HG02642 (cell line): ENCODE results near the gene C1QL3.

Experiments
- ATAC-seq: cut with Tn5 transposase; IDR thresholded peaks from one replicate; pipeline ENCODE4 v1.9.1; 2021; ENCODE audit warnings: mild to moderate bottlenecking; ENCODE audit not compliant: unreplicated experiment, poor library complexity

C1QL3 gene

DNA sequence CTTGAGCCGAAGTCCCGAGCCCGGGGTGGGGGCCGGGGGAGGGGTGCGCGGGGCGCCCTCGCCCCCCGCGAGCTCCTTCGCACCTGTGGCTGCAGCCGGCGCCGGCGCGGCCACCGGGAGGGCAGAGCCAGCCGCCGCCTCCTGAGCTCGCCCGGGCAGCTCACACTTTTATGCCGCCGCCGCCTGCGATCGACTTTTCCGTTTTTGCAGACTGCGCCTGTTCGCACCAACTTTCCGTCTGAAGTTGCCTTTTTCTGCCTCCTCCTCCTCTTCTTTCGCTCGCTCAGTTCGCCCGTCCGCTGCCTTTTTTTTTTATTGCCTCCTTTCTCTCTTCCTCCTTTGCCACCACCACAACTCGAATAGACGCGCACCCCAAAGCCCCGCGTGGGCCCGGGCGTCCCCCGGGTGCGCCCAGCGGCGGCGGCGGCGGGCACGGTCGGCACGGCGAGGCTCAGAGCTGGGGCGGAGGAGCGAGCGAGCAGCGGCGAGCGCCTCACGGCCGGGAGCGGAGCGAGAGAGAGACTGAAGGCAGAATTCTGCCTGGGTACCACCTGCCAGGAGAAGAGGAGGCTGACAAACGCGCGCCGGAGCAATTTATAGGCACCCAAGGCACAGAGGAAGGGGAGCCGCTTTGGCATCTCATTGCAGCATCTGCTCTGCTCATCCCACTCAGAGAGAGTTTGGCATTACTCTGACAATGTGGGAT is at the start of gene C1QL3:
C1QL3 (minus strand) TSS at position 569 of the 706 bp plus-strand sequence. CDS start 814 bp downstream, outside the sequence.
- peak; percentile 43 for ATAC-seq

DNA sequence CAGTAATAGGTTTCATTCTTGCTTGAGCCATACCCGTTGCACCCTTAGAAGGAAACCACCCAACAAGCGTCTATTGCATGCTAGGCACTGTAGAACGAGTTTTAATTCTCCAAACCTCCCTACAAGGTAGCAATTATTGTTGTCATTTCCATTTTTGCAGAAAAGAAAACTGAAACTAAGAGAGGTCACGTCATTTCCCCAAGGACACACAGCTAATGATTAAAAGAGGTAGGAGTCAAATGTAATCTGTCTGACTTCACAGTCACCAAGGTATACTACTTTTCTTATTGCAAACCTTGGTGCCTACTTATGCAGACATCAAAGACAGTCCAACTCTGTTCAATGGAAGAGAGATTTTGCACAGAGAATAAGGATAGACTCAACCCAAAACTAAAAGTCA is 49.1 kb upstream of the C1QL3 start:
- ATAC-seq = peak; percentile 91

DNA sequence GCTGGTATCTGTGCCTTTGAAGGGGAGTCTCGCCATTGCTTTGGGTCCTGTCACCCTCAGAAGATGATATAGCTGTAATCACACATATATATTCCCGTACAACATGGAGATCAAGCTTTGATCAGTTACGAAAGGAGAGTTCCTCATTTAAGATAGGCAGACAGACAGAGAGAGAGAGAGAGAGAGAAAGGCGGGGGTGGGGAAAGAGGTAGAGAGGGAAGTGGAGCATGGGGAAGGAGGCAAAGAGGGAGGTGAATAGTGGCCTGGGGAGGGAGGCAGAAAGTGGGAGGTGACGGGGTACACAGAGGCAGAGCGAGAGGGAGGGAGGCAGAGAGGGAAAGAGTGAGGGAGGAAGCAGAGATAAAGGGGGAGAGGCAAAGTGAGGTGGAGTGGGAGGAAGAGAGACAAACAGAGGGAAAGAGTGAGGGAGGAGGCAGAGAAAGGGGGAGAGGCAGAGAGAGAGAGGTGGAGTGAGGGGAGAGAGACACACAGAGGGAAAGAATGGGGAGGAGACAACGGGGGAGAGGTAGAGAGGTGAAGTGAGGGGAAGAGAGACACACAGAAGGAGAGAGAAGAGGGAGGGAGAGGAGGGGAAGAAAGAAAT is 44.6 kb upstream of the C1QL3 start:
- ATAC-seq = no peak

DNA sequence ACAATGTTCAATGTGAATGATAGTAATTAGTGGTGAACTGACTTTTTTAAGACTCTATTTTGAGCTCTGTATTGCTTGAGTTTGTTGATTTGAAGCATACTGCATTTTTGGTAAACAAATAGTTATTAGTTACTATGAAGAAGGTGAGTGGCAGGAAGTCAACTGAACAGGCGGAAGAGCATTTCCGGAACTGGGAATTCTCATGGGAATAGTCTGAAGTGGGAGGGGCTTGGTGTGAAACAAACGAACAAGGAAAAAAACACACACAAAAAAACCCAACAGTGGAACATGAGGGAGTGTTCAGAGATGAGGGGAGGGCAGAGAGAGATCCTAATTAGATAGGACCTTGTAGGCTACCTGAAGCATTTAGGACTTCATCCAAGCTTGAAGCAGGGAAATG is 43.9 kb upstream of the C1QL3 start:
- no peak for ATAC-seq

DNA sequence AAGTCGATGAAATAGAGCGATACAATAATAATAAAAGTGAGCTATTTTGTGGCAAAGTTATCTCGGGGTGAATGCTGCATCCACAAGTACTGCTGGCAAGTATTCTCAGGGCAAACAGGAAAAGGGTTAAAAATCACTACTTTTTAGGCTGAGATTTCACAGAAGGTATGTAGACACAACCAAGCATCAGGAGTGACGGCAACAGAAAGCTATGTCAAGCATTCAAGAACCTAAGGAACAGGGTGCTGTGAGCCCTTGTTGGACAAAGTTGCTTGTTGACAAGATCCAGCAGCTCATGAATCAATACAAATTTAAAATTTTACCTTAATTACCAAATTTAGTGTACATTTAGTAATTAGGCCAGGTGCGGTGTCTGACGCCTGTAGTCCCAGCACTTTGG is 41.2 kb upstream of the C1QL3 start:
- no peak for ATAC-seq

DNA sequence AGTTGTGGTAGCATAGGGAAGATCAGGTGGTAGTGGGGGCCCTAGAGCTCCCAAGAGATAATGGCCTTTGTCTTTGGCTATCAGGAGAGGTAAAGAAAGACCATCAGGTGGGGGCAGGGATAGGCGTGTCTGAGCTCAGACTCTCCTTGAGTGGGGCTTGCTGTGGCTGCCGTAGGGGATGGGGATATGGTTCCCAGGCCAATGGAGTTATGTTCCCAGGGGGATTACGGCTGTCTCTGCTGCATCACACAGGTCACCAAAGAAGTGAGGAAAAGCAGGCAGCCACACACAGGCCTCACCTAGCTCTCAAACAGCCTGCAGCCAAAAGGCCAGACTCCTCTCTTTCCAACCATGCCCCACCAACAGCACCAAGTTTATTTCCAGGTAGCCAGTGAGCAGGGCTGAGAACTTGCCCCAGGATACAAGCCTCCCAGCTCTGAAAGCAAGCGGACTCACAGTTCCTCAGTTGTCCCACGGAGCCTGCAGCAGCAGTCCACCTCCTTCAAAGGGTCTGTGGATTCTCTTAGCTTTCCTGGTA is 37.6 kb upstream of the C1QL3 start:
- no peak for ATAC-seq

DNA sequence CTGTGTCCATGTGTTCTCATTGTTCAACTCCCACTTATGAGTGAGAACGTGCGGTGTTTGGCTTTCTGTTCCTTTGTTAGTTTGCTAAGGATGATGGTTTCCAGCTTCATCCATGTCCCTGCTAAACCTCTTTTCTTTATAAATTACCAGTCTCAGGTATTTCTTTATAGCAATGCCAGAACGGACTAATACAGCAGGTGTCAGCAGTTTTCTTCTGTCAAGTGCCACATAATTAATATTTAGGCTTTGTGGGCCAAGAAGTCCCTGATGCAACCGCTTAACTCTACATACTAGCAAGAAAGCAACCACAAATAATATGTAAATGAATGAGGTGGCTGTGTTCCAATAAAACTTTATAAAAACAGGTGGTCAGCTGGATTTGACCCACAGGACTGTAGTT is 26.3 kb upstream of the C1QL3 start:
- no peak for ATAC-seq

DNA sequence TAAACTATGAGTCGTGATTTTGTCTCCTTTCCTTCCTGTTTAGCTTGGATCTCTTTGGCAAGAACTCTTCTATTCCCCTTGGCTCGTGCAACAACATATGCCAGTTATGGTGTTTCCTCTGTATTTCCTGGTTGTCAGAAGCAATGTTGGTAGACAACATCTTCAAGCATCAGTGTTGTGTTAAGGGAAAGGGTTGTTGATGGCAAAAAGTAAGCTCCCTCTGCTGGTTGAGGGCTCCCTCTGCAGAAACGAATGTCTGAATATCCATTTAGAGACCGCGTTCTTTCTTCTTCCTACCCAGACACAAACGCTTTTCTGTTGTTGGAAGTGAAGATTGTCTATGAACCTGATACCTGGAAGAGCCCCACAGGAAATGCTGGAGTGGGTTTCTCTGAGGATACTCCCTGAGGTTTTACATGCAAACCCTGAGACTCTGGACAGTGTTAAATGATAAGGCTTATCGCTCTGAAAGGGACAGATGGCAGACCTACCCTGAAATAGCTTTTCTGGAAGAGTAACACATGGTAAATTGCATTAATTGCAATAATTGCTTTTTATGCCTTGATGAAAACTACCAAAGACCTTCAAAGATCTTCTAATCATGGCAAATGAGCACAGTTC is 23.5 kb upstream of the C1QL3 start:
- no peak for ATAC-seq

DNA sequence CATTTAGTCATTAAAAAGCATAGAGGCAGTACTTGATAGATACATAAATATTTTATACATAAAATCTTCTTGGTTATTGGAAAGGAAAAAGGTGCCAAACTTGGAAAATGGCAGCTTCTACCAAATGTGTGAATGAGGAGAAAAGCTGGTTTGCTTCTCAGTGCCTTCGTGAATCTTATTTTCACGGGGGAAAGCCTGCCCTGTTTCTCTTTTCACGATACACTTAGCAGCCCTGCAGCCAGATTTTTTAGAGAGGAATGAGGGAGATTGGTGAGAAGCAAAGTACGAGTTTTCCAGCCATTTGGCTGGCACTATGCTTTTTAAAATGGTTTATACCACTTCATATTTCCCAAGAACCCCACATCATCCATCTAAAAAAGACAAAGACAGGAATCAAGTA is 22.9 kb upstream of the C1QL3 start:
- no peak for ATAC-seq

DNA sequence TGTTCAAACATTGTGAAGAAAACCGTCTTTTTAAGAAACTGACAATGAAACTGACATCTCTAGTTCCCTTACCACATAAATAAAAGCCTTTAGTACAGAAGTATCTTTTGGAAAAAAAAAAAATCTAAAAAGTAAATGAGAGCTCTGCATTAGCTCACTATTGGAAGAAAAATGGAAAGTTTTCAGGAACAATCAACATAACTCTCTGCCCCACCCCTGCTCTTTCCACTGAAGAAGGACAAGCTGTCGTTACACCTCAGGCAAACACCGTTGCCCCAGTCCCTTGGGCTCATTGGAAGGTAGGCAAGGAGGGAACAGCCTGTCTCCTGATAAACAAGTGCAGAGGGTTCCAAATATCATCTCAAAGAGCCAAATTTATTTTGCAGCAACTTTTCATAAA is 22.4 kb upstream of the C1QL3 start:
- no peak for ATAC-seq

DNA sequence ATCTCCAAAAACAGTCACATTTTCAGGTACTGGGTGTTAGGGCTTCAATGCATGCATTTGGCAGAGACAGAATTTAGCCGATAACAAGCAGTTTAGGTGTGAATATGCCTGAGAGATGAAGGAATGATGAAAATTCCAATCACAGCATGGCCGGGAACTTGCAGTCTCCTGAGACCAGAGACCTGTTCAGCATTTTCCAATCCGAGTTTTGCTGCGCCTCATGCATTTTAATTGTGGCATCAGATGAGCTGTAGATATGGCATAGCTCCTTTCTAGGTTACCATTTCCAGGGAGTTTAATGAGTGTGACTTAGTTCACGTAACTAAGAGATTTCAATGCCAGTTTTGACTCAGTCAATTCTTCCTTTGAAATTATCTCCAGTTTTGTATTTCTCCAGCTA is 14.5 kb upstream of the C1QL3 start:
- no peak for ATAC-seq

DNA sequence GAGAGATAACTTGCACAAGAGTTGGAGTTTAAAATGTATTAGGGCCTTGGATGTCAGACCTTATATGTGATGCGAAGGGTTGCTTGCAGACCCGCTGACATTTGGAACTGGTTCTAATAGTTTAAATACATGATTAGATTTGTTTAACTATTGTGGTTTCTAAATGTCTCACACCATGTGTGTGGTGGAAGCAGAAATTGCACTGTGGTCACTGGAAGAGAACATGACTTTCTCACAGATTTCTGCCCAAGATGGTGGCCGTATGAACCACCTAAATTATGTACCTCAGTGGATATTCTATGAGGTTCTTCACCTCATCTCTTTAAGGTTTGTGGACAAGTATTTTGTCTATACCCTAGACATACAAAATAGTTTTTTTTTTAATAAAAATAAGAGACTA is 8.2 kb upstream of the C1QL3 start:
- no peak for ATAC-seq

DNA sequence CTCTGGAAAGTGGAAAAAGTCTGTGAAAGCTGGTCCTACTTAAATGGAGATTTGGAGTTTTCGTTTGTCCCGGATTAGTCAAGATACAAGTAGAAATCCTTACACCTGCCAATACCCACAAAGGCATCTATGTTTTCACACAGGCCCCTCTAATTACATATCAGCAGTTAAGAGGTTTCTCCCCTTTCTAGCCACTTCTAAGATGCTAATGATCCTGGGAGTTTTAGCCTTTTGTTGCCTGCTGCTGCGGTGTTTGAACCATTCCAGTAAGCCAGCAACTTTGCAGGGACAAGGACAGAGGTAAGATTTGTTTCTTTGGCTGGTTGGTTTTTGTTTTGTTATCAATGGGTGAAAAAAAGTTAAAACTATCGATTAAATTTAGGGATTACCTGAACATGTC is 5.8 kb upstream of the C1QL3 start:
- ATAC-seq = no peak

DNA sequence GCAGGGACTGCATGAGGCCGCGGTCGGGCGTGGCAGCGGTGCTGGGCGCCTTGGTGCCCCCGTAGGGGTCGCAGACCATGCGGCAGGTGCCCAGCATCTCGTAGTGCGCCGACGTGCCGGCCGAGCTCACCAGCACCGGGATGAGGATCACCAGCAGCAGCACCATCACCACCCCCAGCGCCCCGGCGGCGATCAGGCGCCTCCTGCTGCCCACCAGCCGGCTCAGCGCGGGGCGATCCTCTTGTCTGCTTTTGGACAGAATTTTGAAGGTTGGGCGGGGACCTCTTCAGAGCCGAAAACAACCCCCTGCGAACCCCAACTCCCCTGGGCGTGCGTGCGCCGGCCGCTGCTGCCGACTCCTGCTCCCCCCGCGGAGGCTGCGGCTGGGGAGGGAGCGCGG is 779 bp downstream of the C1QL3 start:
- ATAC-seq = peak; percentile 63

DNA sequence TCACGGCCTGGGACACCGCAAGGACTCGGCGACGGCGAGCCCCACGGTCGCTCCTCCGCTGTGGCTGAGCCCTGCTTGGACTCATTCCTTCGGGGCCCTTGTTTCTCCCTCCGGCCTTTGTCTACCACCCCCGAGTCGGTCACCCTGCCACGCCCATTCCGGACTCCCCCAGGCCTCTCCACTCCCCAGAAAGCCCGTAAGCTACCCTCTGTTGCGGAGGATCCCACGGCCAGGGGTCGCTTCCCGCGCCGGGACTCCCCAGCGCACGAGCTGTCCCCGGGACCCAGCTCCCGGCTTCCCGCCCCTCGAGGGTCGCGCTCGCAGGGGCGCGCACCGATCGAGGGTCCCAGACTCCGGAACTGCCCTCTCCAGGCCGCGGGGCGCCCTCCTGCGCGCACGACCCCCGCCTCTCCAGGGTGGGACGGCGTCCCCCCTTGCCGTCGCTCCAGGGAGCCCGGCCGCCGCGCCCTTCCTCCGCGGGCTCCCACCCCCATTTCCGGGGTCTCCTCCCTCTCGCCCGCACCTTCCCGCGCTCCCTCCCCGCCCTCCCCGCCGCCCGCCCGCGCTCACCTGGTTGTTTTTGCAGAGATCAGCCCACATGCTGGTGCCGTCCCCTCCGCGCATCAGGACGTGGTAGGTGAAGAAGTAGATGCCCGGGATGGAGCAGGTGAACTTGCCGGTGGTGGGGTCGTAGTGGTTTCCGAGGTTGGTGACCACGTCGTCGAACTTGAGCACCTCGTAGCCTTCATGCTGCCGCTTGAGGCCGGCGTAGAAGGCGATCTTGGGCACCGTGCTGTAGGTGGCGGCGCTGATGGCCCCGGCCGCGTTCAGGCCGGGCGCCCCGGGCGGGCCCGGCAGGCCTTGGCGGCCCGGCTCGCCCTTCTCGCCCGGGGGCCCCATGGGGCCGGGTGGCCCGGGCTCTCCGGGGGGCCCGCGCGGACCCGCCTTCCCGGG is 1.5 kb downstream of the C1QL3 start:
- peak; percentile 43 for ATAC-seq

DNA sequence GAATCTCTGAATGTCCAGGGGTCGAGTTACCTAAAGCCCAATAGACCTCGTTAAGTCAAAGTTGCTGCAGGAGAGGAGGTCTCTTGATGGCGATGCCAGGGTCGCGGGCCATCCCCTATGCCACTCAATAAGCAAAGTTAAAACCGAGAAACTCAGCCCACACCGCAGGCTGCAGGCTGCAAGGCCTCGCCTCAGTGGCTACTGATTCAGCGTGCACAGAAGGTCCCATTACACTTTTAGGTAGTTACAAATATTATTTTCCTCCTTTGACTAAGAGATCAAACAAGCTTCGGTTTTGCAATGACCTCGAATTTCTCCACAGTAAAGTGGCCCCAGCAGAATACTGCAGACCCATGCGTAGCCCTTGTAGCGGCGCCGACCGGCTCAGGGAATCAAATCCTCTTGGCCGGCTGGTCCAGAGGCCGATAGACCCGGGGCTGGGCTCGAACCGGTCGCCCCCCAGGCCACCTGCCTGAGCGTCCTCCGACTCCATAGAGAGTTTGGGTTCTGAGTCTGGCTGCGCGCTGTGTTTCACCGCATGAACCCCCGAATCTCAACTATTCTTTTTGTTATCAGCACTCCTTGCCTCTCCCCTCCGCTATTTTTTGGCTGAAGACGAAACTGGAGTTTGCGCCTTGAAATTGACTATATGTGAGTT is 2.3 kb downstream of the C1QL3 start:
- no peak for ATAC-seq

DNA sequence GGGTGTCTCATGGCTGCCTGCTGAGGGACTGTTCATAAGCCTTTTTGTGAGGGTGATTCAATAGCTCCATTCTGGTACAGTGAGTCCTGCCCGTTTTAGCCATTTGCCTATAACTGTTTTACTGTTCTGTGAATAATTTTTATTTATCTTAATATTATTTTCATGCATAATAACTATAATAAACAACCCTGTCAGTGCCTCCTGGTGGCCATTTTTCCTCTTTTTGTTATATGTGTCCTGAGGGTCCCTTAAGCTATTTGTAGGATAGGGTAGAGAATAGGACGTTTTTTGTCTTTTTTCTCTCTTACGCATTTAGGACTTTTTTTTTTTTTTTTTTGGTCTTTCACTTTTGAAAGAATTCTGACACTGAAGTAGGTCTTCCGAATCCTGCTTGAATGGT is 2.9 kb downstream of the C1QL3 start:
- ATAC-seq = no peak

DNA sequence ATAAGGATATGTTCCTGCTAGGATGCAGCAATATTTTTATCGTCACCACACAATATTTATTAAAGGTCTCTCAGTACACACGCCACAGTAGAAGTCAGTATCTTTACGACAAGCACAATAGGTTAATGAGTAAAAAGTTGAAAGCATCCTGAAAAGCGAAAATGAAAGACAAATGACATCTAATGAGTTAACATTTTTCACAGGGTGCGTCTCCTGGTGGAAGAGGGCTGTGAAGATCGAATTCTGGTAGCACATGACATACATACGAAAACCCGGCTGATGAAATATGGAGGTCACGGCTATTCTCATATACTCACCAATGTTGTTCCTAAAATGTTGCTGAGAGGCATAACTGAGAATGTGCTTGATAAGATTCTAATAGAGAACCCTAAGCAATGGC is 10.8 kb downstream of the C1QL3 start:
- no peak for ATAC-seq

DNA sequence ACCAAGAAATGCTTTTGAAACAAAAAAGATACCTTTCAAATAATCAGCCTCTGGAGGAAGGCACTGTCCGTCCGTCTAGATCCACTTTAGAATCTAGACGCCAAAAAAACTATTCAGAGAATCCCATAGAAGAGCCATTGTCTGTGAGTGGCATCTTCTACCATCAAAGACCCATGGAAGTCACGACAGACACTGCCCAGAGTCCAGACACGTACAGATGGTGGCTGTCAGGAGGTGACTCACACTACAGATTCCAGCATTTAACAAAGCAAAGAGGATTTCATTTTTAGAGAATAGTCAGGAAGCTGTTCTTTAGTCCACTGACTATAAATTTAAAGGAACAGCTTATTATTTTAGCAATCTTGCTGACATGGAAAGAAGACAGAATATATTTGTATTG is 11.7 kb downstream of the C1QL3 start:
- ATAC-seq = no peak

DNA sequence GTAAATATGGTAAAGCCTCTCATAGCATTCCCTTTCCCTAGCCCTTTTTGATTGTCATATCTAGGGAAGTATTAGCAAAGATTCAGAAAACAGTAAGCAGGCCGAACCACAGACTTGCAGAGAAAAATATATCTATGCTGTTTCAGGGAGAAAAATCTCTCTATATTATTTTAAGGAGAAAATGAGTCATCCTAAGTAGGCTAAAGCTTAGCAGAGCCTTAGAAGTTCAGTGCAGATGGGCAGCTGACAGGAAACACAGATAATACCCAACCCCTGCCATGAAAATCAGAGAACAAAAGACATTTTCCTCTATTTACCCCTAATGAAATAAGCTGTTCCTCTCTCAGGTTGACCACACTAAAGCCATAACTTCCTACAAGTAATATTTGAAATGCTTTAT is 16.5 kb downstream of the C1QL3 start:
- ATAC-seq = no peak
